A673 (cell line): Measurements from ENCODE around the gene PTPN1.

Experiments
- CTCF ChIP-seq: fragments of 300-800, 200-600 bp; sonication (generic); conservative IDR thresholded peaks from 2 replicates; pipeline ENCODE4 v1.5.1; 2017; ENCODE audit warnings: low read depth, mild to moderate bottlenecking, antibody characterized with exemption, low read length, moderate library complexity, mixed read lengths
- EZH2 ChIP-seq: fragments of 200-600 bp; sonication (generic); IDR thresholded peaks from 2 replicates; pipeline ENCODE4 v1.6.1; 2017; ENCODE audit warnings: borderline replicate concordance, low read depth, mild to moderate bottlenecking, mixed read lengths, antibody characterized with exemption, low read length; ENCODE audit not compliant: poor library complexity, severe bottlenecking

- TF ChIP-seq CTCF (no peak), EZH2 (no peak)
These were observed 31.4 kb downstream of the PTPN1 start for GRCh38 chr20:50541606-50542041.
